OCI-LY1 (cell line): ENCODE data around the gene BAG2.

Experiments used
- H2AFZ ChIP-seq: fragments of 200-600 bp; sonication (generic), shearing (Covaris generic); 2 replicates; pipeline ENCODE4 v1.6.0; 2014; ENCODE audit warnings: antibody characterized with exemption, mild to moderate bottlenecking, low read length
- H3F3A ChIP-seq: fragments of 200-600 bp; sonication (generic), shearing (Covaris generic); 2 replicates; pipeline ENCODE4 v1.6.0; 2014; ENCODE audit warnings: mild to moderate bottlenecking, antibody characterized with exemption, low read length, moderate library complexity; ENCODE audit not compliant: insufficient read depth
- H3K27ac ChIP-seq: fragments of 200-600 bp; sonication (generic); 2 replicates; pipeline ENCODE4 v1.5.1; 2014; ENCODE audit warnings: low read length, mixed run types, mild to moderate bottlenecking, low read depth; ENCODE audit not compliant: poor library complexity, severe bottlenecking
- H3K27me3 ChIP-seq: fragments of 200-600 bp; sonication (generic); 2 replicates; pipeline ENCODE4 v1.6.0; 2014; ENCODE audit warnings: antibody characterized with exemption, mild to moderate bottlenecking, low read length, moderate library complexity; ENCODE audit not compliant: insufficient read depth
- H3K36me3 ChIP-seq: fragments of 200-600 bp; sonication (generic); 2 replicates; pipeline ENCODE4 v1.6.1; 2014; ENCODE audit warnings: mild to moderate bottlenecking, antibody characterized with exemption, low read length, moderate library complexity, mixed read lengths; ENCODE audit not compliant: insufficient read depth
- H3K4me1 ChIP-seq: fragments of 200-600 bp; sonication (generic); 2 replicates; pipeline ENCODE4 v1.5.1; 2014; ENCODE audit warnings: mild to moderate bottlenecking, low read length, moderate library complexity; ENCODE audit not compliant: insufficient read depth, severe bottlenecking
- H3K4me2 ChIP-seq: fragments of 200-600 bp; sonication (generic), shearing (Covaris generic); 2 replicates; pipeline ENCODE4 v1.6.1; 2014; ENCODE audit warnings: low read length
- H3K4me3 ChIP-seq: fragments of 200-600 bp; sonication (generic); 2 replicates; pipeline ENCODE4 v1.5.1; 2014; ENCODE audit warnings: low read length, low read depth, mild to moderate bottlenecking, mixed read lengths; ENCODE audit not compliant: poor library complexity, severe bottlenecking
- H3K79me2 ChIP-seq: fragments of 200-600 bp; shearing (Covaris generic); 2 replicates; pipeline ENCODE4 v1.6.1; 2016; ENCODE audit warnings: mixed run types, low read length, mixed read lengths; ENCODE audit not compliant: insufficient read depth
- H3K9ac ChIP-seq: fragments of 200-600 bp; sonication (generic), shearing (Covaris generic); 2 replicates; pipeline ENCODE4 v1.6.1; 2014; ENCODE audit warnings: mild to moderate bottlenecking, low read length, mixed read lengths
- H3K9me2 ChIP-seq: fragments of 200-600 bp; sonication (generic), shearing (Covaris generic); 2 replicates; pipeline ENCODE4 v1.6.1; 2014; ENCODE audit warnings: low read depth, mild to moderate bottlenecking, low read length, mixed read lengths
- H3K9me3 ChIP-seq: fragments of 200-600 bp; shearing (Covaris generic); 2 replicates; pipeline ENCODE4 v1.6.1; 2014; ENCODE audit warnings: low read length, mixed read lengths
- H4K20me1 ChIP-seq: fragments of 200-600 bp; sonication (generic), shearing (Covaris generic); 2 replicates; pipeline ENCODE4 v1.6.0; 2016; ENCODE audit warnings: mild to moderate bottlenecking, low read length; ENCODE audit not compliant: insufficient read depth
- CTCF ChIP-seq: fragments of 200-600 bp; sonication (generic), shearing (Covaris generic); IDR thresholded peaks from 2 replicates; pipeline ENCODE4 v1.5.1; 2017; ENCODE audit warnings: mild to moderate bottlenecking, antibody characterized with exemption, low read length, moderate library complexity, mixed read lengths
- EZH2 ChIP-seq: fragments of 200-600 bp; sonication (generic), shearing (Covaris generic); IDR thresholded peaks from 2 replicates; pipeline ENCODE4 v1.8.0; 2017; ENCODE audit warnings: borderline replicate concordance, mixed run types, mild to moderate bottlenecking, antibody characterized with exemption, low read length, moderate library complexity, mixed read lengths

The BAG2 gene

GRCh38 chr6:57147955-57148858 lies 23.9 kb upstream of the BAG2 start:
- Histone ChIP-seq H3K9me3 (no peaks in the 10 kb centered on the region), H3K9ac (no peak overlapping the region), H2AFZ (no peak overlapping the region), H3K27me3 (no peaks in the 10 kb centered on the region), H3K27ac (no peak overlapping the region), H3K79me2 (no peaks in the 10 kb centered on the region), H3K36me3 (peaks cover 53% of the 10 kb centered on the region), H3K4me2 (no peak overlapping the region), H3K4me1 (no peaks in the 10 kb centered on the region), H4K20me1 (no peaks in the 10 kb centered on the region), H3K9me2 (no peaks in the 10 kb centered on the region), H3F3A (no peaks in the 10 kb centered on the region), H3K4me3 (no peak overlapping the region)
- no peak for TF ChIP-seq EZH2
- TF ChIP-seq CTCF = no peak

GRCh38 chr6:57158658-57159057 lies 13.5 kb upstream of the BAG2 start:
- Histone ChIP-seq H3K27ac (no peak overlapping the region), H3K9me2 (no peaks in the 10 kb centered on the region), H3F3A (no peaks in the 10 kb centered on the region), H3K4me3 (no peak overlapping the region), H3K9me3 (no peaks in the 10 kb centered on the region), H3K79me2 (no peaks in the 10 kb centered on the region), H3K9ac (no peak overlapping the region), H4K20me1 (no peaks in the 10 kb centered on the region), H2AFZ (no peak overlapping the region), H3K4me1 (no peaks in the 10 kb centered on the region), H3K4me2 (no peak overlapping the region), H3K27me3 (no peaks in the 10 kb centered on the region), H3K36me3 (peaks cover 30% of the 10 kb centered on the region)
- TF ChIP-seq CTCF = no peak
- no peak for TF ChIP-seq EZH2

GRCh38 chr6:57159127-57159526 lies 13.0 kb upstream of the BAG2 start:
- Histone ChIP-seq H3K9me3 (no peaks in the 10 kb centered on the region), H3K9me2 (no peaks in the 10 kb centered on the region), H3K9ac (no peak overlapping the region), H3K36me3 (peaks cover 30% of the 10 kb centered on the region), H2AFZ (no peak overlapping the region), H3K4me3 (no peak overlapping the region), H4K20me1 (no peaks in the 10 kb centered on the region), H3K27ac (no peak overlapping the region), H3K4me1 (no peaks in the 10 kb centered on the region), H3K4me2 (no peak overlapping the region), H3F3A (no peaks in the 10 kb centered on the region), H3K27me3 (no peaks in the 10 kb centered on the region), H3K79me2 (no peaks in the 10 kb centered on the region)
- TF ChIP-seq EZH2 = no peak
- no peak for TF ChIP-seq CTCF
